Osteoblast (primary cell): Measurements from ENCODE around the gene TRIM71. TPM values are rescaled to one million over a fixed set of nuclear protein-coding genes. Genes with fewer than 3 reads are reported as not detected.

Experiments used
- DNase-seq: peaks from one replicate; pipeline ENCODE4 v3.0.0; 2011; ENCODE audit warnings: low spot score, mixed read lengths; ENCODE audit not compliant: insufficient read length; ENCODE audit errors: missing footprints
- H2AFZ ChIP-seq: 2 replicates; pipeline ENCODE4 v1.6.0; 2011; ENCODE audit warnings: mild to moderate bottlenecking, low read length
- H3K27ac ChIP-seq: 2 replicates; pipeline ENCODE4 v1.5.1; 2011; ENCODE audit warnings: mild to moderate bottlenecking, low read depth, low read length, moderate library complexity
- H3K27me3 ChIP-seq: 2 replicates; pipeline ENCODE4 v1.6.0; 2012; ENCODE audit warnings: mild to moderate bottlenecking, control low read depth, inconsistent platforms, low read length, moderate library complexity; ENCODE audit not compliant: insufficient read depth
- H3K36me3 ChIP-seq: 2 replicates; pipeline ENCODE4 v1.5.1; 2011; ENCODE audit warnings: mild to moderate bottlenecking, low read length, control low read depth, moderate library complexity; ENCODE audit not compliant: insufficient read depth
- H3K4me1 ChIP-seq: 2 replicates; pipeline ENCODE4 v1.5.1; 2011; ENCODE audit warnings: mild to moderate bottlenecking, low read length, control low read depth, moderate library complexity; ENCODE audit not compliant: insufficient read depth
- H3K4me2 ChIP-seq: 2 replicates; pipeline ENCODE4 v1.6.0; 2011; ENCODE audit warnings: mild to moderate bottlenecking, low read length; ENCODE audit not compliant: insufficient read depth
- H3K4me3 ChIP-seq: fragments of 200-600 bp; sonication (generic); 3 replicates; pipeline ENCODE4 v1.5.1; 2012; ENCODE audit warnings: mild to moderate bottlenecking, low read length, inconsistent platforms; ENCODE audit not compliant: insufficient read depth
- H3K79me2 ChIP-seq: 2 replicates; pipeline ENCODE4 v1.6.0; 2012; ENCODE audit warnings: mild to moderate bottlenecking, low read length, control low read depth, inconsistent platforms; ENCODE audit not compliant: insufficient read depth
- H3K9me3 ChIP-seq: 2 replicates; pipeline ENCODE4 v1.5.1; 2011; ENCODE audit warnings: low read depth, low read length, control low read depth
- H4K20me1 ChIP-seq: 2 replicates; pipeline ENCODE4 v1.6.0; 2012; ENCODE audit warnings: mild to moderate bottlenecking, low read length, control low read depth; ENCODE audit not compliant: insufficient read depth
- total RNA-seq: library from RNA; depleted of rRNA; stranded (reverse); fragments of >200 nt; gene quantifications from 2 replicates; pipeline ENCODE4 v1.2.3, GENCODE V29; 2012
- TF ChIP-seq, protein P1 (sequence below): IDR thresholded peaks from 2 replicates; pipeline ENCODE4 v1.5.1; 2011; ENCODE audit warnings: mild to moderate bottlenecking, low read depth, low read length, moderate library complexity; ENCODE audit errors: extremely low read depth

Gene TRIM71
- total RNA-seq, 1 donor, result not detected

DNA sequence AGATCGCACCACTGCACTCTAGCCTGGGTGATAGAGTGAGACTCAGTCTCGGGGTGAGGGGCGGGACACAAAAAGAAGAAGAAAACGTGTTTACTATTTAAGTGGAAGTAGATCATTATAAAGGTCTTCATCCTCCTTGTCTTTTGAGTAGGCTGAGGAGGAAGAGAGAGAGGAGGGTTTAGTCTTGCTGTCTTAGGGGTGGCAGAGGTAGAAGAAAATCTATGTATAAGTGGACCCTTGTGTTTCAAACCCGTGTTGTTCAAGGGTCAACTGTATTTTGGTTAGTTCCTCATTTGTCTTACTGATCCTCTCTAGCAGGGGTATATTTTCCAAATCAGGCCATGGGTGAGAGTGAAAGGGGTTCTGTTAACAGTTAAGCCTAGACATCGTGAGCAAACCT, 40.1 kb downstream of the TRIM71 start:
- Histone ChIP-seq H3K4me2 (no peak overlapping the region), H3K79me2 (no peaks in the 10 kb centered on the region), H3K9me3 (no peaks in the 10 kb centered on the region), H4K20me1 (no peaks in the 10 kb centered on the region), H3K27ac (no peak overlapping the region), H3K27me3 (peaks cover 18% of the 10 kb centered on the region), H3K4me1 (no peaks in the 10 kb centered on the region), H2AFZ (no peak overlapping the region), H3K4me3 (no peak overlapping the region), H3K36me3 (no peaks in the 10 kb centered on the region)
- DNase-seq, result no peak
- TF ChIP-seq, protein P1, sequence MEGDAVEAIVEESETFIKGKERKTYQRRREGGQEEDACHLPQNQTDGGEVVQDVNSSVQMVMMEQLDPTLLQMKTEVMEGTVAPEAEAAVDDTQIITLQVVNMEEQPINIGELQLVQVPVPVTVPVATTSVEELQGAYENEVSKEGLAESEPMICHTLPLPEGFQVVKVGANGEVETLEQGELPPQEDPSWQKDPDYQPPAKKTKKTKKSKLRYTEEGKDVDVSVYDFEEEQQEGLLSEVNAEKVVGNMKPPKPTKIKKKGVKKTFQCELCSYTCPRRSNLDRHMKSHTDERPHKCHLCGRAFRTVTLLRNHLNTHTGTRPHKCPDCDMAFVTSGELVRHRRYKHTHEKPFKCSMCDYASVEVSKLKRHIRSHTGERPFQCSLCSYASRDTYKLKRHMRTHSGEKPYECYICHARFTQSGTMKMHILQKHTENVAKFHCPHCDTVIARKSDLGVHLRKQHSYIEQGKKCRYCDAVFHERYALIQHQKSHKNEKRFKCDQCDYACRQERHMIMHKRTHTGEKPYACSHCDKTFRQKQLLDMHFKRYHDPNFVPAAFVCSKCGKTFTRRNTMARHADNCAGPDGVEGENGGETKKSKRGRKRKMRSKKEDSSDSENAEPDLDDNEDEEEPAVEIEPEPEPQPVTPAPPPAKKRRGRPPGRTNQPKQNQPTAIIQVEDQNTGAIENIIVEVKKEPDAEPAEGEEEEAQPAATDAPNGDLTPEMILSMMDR, result no peak

DNA sequence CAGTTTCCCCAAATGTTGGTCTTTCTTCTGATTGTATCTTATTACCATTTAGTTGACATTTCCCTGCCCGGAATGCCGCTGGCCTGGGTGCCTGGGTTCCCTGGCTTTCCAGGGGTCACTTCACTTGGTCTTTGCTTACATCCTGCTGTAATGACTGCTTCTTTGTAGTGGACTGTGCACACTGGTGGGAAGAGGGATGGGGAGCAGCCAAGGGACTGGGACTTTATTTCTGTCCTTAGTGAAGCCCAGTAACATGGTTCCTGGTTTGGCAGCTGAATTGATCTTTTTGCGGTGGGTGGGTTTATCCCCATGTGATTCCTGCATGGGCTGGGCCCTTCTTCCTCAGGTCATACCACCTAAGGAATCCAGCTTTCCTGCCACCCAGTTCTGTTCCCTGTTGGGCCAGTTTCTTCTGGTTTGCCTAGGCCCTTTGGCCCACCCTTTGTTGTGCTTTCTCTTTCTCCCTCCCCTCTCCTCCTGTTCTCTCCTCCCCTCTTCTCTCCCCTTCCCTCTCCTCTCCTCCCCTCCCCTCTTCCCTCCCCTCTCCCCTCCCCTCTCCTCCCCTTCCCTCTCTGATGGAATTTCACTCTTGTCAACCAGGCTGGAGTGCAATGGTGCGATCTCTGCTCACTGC, 41.9 kb downstream of the TRIM71 start:
- H3K4me2 ChIP-seq, result no peak overlapping the region
- H3K27ac ChIP-seq, result no peak overlapping the region
- DNase-seq, result no peak
- no peaks in the 10 kb centered on the region for H3K79me2 ChIP-seq
- H3K4me1 ChIP-seq, result no peaks in the 10 kb centered on the region
- H3K27me3 ChIP-seq, result peaks cover 24% of the 10 kb centered on the region
- H3K36me3 ChIP-seq, result no peaks in the 10 kb centered on the region
- H2AFZ ChIP-seq, result no peak overlapping the region
- no peak overlapping the region for H3K4me3 ChIP-seq
- no peaks in the 10 kb centered on the region for H3K9me3 ChIP-seq
- H4K20me1 ChIP-seq, result no peaks in the 10 kb centered on the region
- TF ChIP-seq, protein P1, result no peak

DNA sequence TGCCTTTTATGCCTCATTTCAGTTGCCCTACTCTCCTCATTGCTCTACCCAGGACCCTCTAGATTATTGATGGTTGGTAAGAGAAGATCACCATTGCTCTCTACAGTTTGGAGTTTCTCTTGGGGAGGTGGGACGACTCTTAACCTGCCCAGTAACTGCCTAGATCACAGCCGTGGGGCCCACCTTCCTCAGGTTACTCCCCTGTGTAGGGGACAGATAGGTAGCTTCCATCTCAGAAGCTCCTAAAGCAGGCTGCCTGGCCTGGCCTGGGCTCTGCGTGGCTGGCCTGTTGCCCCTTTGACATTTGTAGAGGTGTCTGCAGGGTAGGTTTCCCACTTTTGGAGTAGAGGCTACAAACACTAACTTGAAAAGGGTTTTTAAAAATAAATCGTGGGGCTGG, 42.7 kb downstream of the TRIM71 start:
- Histone ChIP-seq H2AFZ (no peak overlapping the region), H3K79me2 (no peaks in the 10 kb centered on the region), H3K4me2 (no peak overlapping the region), H3K4me1 (no peaks in the 10 kb centered on the region), H3K27me3 (peaks cover 22% of the 10 kb centered on the region), H3K9me3 (no peaks in the 10 kb centered on the region), H4K20me1 (no peaks in the 10 kb centered on the region), H3K36me3 (no peaks in the 10 kb centered on the region), H3K4me3 (no peak overlapping the region), H3K27ac (no peak overlapping the region)
- TF ChIP-seq, protein P1, result no peak
- no peak for DNase-seq

DNA sequence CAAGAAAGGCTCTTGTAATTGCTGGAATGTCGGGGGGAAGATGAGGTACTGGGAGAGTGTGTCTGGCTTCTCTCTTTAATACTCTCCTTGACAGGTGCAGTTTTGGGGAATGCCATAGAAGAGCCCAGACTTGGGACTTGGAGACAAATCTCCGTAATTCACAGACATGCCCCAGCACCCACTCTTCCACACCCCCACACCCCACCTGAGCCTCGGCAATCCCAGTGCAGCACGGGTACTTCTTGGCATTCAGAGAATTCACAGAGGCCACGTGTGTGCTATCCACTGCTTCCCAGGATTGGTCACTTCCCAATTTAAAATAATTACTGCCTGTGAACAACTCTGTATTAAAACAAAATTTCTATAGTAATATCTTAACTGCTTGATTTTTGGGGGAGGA, 43.9 kb downstream of the TRIM71 start:
- no peaks in the 10 kb centered on the region for H3K79me2 ChIP-seq
- H3K9me3 ChIP-seq, result no peaks in the 10 kb centered on the region
- DNase-seq, result no peak
- no peaks in the 10 kb centered on the region for H3K4me1 ChIP-seq
- H3K4me3 ChIP-seq, result no peak overlapping the region
- no peaks in the 10 kb centered on the region for H4K20me1 ChIP-seq
- no peak overlapping the region for H3K27ac ChIP-seq
- TF ChIP-seq, protein P1, result no peak
- peaks cover 21% of the 10 kb centered on the region for H3K27me3 ChIP-seq
- no peak overlapping the region for H2AFZ ChIP-seq
- no peak overlapping the region for H3K4me2 ChIP-seq
- no peaks in the 10 kb centered on the region for H3K36me3 ChIP-seq
